ENCODE measurements around the gene LOXHD1.

LOXHD1 gene

DNA sequence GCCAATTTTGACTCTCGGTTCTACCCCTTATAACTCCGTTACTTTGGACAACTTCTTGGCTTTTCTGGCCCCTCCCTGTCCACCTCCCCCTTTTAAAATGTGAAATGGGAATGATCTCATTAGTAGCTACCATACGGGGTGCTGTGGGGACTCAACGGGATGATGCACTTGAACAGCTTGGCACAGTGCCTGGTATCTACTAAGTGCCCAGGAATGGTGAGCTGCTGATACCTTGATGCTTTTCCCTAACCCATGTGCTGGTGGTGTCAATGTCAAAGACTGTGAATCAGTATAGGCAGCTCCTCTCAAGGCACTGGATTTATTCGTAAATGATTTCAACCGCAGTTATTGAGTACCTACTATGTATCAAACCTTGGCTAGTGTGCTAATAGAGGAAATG lies 204.2 kb downstream of the LOXHD1 start:
- DNase-seq (ENCODE audit: low read depth, low spot score): no peak

DNA sequence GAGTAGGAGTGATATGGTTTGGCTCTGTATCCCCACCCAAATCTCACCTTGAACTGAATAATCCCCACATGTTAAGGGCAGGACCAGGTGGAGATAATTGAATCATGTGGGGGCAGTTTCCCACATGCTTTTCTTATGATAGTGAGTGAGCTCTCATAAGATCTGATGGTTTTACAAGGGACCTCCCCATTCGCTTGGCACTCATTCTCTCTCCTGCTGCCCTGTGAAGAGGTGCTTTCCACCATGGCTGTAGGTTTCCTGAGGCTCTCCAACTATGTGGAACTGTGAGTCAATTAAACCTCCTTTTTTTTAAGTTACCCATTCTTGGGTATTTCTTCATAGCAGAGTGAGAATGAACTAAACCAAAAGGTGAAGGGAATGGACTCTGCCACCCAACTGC lies 207.5 kb downstream of the LOXHD1 start:
- DNase-seq (ENCODE audit: low read depth, low spot score): no peak

DNA sequence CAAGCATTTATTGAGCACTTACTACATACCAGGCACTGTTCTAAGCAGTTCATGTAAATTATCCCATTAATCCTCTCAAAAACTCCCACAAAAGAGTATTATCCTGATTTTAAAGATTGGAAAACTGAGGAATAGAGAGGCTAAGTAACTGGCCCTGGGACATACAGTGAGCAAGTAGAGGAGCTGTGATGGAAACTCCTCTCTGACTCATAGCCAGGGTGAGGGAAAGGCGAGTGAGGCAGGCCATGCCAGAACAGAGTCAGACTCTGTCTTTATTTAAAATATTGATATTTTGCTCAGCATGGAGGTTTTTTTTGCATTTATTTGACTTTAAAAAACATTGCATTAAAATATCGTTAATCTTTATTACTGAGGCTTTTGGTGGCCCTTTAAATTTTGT lies 208.0 kb downstream of the LOXHD1 start:
- no peak for DNase-seq (ENCODE audit: low read depth, low spot score)

DNA sequence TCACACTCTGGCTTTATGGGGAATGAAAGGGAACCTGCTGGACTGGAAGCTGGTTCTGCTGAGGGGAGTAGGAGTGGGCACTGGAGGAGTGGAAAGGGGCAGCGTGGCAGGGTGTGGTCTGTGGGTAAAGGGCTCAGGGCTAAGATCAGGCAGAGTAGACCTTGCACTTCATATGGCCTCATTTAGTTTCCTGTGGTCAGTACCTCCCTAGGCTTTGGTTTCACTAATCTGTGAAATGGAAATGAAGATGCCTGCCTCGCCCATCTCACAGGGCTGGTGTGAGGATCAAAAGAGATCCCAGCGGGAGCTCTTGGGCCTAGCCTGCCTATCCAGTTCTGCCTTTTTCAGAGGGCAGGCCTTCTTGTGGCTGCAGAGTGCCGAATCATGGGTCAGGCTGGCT lies 208.7 kb downstream of the LOXHD1 start:
- DNase-seq (ENCODE audit: low read depth, low spot score): peak; percentile 80

DNA sequence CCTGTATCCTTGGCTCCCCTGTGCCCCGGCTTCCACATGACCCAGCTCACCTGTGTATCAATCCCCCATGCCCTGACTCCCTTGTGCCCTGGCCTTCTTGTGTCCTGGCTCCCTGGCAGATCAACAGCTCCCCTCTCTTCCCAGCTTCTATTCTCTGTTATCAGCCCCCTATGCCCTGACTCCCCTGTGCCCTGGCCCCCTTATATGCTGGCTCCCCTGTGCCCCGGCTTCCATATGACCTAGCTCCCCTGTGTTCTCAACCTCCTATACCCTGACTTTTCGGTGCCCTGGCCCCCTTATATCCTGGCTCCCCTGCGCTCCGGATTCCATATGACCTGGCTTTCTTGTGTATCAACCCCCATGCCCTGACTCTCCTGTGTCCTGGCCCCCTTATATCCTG lies 209.2 kb downstream of the LOXHD1 start:
- no peak for DNase-seq (ENCODE audit: low read depth, low spot score)

DNA sequence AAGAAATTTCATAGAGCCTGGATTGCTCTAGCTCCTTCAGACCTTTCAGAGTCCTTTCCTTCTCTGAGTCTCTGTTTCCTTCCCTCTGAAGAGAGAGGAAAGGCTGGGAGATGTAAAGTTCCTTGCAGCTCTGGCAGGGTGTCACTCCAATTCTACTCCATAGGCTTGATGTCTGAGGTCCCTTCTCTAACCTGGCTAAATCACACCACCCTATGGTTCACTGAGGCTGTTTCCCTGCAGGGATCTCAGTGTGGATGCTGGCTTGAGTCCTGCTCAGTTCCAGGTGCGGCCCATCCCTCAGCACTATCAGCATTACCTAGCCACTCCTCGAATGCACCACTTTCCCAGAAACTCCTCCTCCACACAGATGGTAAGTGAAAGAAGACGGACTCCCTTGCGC lies 209.7 kb downstream of the LOXHD1 start:
- DNase-seq (ENCODE audit: low read depth, low spot score): no peak

DNA sequence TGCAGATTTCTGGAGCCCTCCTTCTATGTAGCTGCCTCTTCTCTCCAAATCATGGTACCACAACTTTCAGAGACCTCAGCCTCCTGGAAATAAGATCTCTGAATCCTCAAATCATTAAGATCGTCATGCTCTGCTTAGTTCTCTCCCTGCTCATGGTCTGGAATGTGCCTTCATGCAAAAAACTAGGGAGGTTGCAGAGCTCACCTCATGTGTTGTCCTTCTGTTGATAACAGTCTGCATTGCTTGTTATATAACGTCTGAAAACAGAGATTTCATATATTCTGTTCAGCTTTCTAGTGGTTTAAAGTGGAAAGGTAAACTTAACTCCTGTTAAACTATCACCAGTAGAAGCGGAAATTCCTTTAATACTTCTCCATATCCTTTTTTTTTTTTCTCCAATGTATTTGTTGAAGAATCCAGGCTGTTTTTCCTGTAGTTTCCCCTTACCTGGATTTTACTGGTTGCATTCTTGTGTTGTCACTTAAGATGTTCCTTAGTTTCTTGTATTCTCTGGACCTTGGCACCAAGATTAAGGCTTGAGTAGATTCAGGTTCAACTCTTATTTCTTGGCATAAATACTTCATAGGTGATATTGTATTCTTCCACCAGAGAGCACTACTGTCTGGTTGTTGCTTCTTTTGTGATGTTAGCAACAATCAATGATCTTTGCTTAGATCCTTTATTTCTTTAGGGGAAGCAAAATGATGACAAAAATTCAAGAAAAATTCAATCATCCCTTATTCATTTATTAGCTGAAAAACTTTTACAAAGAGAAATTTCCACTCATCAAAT lies 211.3 kb downstream of the LOXHD1 start:
- DNase-seq (ENCODE audit: low read depth, low spot score): no peak

DNA sequence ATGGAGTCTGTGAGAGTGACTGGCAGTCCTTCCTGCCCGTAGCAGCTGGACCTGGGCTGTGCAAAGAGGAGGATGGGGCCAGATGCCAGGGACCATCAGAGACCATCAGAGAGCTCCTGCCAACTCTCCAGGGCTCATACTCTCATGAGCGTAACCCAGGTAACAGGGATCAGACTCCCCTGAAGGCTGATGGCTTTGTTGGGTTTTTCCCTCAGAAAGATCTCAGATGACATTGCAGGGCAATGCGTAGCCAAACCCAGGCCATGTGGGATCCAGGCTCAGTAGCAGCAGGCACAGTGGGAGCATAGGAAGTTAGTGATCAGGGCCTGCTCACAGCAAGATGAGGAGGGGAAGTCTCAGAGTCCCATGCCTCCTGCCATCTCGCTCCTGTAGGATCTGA lies 218.0 kb downstream of the LOXHD1 start:
- no peak for DNase-seq (ENCODE audit: low read depth, low spot score)

DNA sequence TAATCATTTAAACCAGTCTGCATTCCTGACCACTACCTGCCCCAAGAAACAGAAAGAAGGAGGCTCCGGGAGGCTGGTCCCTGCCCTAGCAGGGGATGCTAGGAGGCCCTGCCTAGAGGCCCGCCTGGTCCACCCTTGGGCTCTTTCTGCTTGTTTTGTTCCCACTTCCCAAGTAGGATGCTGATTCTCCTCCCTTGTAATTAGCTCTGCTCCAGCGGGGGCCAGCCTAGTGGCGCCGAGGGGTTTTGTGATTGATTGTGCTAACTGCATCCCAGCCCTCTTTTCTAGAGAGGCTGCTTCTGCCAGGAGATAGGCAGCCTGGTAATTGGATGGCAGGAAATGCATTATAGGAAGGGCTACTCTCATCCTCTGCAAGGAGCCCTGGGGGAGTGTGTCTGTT lies 220.0 kb downstream of the LOXHD1 start:
- DNase-seq (ENCODE audit: low read depth, low spot score): peak; percentile 51

DNA sequence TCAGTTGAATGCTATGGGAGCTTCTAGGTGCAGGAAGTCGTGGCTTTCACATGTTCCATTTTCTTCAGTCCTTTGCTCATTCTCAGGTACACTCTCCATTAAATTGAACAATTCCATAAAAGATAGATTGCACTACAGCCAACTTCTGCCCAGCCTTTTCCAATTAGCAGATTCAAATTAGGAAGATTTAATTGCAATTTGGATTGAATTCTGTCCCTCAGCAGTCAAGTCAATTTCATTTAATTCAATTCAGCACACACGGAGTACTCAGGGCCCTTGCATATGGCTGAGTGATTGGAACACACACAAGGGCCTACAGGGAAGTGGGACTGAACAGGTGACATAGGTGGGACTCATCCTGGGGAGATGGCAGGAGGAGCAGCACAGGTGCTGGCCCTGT lies 220.4 kb downstream of the LOXHD1 start:
- no peak for DNase-seq (ENCODE audit: low read depth, low spot score)

DNA sequence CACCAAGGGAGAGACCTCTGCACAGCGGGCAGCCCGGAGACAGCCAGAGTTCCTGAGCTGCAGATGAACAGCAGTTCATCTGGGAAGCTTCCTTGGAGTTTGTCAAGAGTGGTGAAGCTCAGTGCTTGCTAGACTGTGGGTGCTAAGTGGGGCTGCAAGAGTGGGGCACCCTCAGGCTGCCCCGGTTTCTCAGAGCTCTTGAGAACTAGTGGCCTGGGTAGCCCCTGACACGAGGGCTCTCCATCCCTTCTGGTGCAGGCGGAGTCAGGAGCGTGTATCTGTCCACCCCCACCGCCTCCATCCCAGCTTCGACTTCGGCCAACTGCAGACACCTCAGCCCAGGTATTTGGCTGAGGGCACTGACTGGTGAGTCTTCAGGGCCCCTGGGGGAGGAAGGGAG lies 222.0 kb downstream of the LOXHD1 start:
- DNase-seq (ENCODE audit: low read depth, low spot score): no peak

DNA sequence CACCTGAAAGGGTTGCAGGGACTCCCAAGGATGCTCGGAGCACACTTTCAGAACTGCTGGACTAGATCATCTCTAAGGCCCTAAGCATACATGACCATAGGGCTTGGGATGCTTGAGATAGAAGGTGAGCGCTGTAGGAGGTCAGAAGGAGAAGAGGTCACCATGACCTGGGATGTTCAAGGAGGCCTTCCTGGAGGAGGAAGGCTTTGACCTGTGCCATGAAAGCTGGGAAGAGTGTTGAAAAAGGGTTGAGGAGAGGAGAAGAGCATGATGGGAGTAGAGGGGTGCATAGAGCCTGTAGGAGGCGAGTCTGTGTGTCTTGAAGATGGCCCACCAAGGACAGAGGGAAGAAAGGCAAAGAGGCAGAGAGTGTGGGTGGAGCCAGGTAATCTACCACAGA lies 222.4 kb downstream of the LOXHD1 start:
- DNase-seq (ENCODE audit: low read depth, low spot score): no peak

DNA sequence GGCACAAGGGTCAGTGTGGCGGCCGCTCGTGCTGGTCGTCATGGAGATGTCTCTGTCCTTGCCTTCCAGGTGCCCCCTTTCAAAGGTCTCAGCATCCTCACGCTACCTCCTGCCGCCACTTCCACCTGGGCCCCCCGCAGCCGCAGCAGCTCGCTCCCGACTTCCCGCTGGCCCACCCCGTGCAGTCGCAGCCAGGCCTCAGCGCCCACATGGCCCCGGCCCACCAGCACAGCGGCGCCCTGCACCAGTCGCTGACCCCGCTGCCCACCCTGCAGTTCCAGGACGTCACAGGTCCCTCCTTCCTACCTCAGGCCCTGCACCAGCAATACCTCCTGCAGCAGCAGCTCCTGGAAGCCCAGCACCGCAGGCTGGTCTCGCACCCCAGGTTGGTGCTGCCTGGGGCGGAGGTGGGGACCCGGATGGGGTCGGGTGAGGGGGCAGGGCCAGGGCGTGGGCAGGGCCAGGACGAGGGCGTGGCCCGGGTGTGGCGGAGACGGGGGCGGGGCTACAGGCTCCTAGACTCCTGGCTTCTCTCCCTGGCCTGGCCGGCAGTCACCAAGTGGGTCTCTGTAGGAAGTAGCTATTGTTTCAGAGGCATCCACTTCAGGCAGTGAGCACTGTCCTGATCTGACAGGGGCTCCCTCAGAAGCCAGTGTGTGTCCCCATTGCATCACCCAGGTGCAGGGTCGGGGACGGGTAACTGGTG lies 223.7 kb downstream of the LOXHD1 start:
- peak; percentile 83 for DNase-seq (ENCODE audit: low read depth, low spot score)

DNA sequence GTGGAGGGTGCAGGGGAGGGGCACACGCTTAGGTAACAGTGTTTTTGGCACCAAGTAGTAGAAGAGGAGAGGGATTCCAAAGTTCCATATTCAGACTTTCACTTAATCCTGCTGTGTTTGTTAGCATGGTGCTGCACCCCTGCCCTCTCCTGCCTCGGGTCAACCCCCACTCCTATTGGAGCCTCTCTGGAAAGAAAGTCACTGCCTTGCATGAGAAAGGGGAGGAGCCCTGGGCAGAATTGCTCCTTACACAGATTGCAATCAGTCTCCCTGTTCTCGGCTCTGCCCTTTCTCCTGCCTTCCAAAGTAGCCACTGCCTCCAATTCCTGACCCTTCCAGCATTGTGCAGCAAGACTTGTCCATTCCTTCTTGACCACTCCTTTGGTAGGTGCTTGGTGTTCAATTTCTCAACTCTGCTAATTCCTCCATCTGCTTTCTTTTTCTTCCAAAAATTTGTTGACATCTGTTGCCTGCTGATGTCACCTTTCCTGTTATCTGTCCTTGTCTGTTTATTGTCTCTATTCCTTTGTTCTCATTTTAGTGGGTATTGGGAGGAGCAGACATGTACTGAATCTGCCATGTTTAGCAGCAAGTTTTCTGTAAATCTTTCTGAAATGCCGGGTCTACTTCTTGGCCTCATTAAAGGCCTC lies 225.4 kb downstream of the LOXHD1 start:
- peak; percentile 79 for DNase-seq (ENCODE audit: low read depth, low spot score)

DNA sequence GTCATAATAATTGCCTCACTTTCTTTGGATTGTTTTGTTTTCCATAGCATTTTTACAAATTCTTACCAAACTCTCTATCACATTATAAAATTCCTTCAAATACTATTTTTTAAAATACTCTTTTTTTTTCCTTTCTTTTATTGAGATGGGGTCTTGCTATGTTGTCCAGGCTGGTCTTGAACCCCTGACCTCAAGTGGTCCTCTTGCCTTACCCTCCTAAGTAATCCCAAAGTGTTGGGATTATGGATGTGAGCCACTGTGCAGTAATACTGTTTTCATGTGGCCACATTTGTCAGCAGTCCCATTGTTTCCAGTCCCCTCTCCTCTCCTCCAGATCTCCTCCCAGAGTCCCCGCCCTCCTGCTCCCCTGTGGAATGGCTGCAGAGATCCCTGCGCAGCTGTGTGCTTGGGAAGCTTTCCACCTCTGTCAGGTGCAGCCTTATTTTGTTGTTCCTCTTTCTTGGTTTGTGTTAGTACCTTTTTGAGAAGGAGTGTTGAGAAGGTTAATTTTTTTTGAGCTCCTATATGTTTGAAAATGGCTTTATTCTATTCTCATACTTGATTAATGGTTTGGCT lies 227.3 kb downstream of the LOXHD1 start:
- no peak for DNase-seq (ENCODE audit: low read depth, low spot score)

DNA sequence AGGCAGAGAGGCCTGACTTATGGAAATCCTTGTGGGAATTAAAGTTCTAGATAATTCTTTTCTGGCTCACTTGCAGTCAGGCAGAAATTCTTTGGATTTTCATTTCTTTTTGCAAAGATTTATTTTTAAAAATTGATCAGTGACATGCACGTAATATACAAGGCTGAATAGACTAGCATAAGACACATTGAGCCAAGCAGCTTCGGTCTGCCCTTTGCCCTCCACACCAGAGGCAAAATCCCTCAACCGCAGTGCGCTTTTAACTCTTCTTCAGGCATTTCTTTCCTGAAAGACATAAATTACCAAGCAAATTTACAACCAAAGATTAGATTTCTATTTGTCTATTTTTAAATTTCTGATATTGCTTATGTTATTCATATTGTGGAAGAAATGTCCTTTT lies 227.9 kb downstream of the LOXHD1 start:
- DNase-seq (ENCODE audit: low read depth, low spot score): no peak

DNA sequence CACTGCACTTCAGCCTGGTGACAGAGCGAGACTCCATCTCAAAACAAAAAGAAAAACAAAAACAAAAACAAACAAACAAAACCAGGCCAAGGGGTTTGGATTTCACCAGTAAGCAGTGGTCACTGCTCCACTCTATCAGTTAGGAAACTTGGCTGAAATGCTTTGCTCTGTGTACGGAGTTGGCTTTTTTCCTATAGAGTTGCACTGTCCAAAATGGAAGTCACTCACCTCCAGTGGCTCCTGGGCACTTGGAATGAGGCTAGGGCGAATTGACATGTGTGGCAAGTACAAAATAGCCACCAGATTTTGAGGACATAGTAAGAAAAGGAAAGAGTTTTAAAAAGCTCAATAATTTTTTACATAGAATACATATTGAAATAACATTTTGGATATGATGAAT lies 228.7 kb downstream of the LOXHD1 start:
- DNase-seq (ENCODE audit: low read depth, low spot score): no peak

DNA sequence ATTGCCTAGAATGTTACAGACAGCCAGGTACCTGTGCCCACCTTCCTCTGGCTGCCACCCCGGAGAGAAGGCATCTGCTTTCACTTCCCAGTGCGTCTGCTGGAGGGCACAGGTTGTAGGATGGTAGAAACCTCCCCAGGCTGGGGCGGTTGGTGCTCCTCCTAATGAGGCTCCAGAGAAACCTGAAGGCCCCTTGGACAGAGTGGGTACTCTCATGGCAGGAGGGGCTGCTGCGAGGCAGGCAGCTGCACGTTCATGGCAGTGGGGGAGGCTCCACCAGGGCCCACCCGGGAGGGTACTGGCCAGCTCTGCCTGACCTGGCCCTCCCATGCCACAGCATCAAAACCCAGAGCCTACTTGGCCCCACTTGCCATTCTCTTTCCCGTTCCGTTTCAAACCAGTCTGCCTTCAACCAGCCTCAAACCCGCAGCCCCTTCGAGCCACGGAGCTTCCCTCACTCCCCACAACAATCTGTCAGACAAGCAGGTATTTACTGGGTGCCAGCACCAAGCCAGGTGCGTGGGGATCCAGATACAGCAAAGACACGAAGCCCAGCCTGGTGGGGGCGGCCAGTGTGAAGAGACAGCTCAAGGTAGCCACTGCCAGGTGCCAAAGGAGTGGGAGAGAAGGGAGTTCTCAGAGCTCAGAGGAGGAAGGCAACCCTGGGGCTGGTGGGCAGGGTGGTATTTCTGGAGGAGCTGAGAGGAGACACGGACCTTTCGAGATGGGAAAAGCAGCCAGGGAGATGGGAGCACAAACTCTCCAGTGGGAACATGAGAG lies 229.6 kb downstream of the LOXHD1 start:
- DNase-seq (ENCODE audit: low read depth, low spot score): no peak

All from ELF-1 (cell line).